ENCODE data around the gene MAML2. TPM values are rescaled to one million over a fixed set of nuclear protein-coding genes. Genes with fewer than 3 reads are reported as not detected.

MAML2 gene
- total and polyA plus RNA-seq, 10 donors, result 2.7 to 43.4 (median 27.2) TPM

DNA sequence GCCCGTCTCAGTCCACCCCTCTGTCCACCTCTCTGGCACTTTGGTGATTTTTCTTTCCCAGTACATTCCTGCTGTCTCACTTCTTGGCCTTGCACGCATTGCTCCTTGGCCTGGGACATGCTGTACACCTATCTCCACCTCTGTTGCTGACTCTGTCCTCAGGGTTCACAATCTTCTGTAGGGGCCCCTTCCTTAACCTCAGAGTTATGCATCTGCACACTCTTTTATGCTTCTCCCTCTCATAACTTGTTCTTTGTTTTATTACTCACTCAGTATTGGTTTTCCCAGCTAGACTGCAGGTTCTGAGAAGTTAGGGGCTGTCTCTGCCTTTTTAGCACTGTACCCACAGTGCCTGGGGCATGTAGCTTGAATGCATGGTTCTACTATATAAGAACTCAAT is 279.9 kb downstream of the MAML2 start:
- TF ChIP-seq POLR2A (IDR thresholded peaks at IDR 0.05), result no peak
- no peak for TF ChIP-seq POLR2AphosphoS5 (IDR thresholded peaks at IDR 0.05)
- TF ChIP-seq, protein P1, sequence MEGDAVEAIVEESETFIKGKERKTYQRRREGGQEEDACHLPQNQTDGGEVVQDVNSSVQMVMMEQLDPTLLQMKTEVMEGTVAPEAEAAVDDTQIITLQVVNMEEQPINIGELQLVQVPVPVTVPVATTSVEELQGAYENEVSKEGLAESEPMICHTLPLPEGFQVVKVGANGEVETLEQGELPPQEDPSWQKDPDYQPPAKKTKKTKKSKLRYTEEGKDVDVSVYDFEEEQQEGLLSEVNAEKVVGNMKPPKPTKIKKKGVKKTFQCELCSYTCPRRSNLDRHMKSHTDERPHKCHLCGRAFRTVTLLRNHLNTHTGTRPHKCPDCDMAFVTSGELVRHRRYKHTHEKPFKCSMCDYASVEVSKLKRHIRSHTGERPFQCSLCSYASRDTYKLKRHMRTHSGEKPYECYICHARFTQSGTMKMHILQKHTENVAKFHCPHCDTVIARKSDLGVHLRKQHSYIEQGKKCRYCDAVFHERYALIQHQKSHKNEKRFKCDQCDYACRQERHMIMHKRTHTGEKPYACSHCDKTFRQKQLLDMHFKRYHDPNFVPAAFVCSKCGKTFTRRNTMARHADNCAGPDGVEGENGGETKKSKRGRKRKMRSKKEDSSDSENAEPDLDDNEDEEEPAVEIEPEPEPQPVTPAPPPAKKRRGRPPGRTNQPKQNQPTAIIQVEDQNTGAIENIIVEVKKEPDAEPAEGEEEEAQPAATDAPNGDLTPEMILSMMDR (IDR thresholded peaks at IDR 0.05 in 8 of 11, conservative IDR thresholded peaks at IDR 0.05 in 3 of 11), result no peak
- H3K36me3 ChIP-seq, result peaks cover 0 to 8% (median 0%) of the 10 kb centered on the region in 6 donors
- H3K4me3 ChIP-seq, result no peak overlapping the region
- WGBS, 5 donors, result 89 to 94% (median 93%) methylated on average over 2 of the region's 2 CpGs
- no peaks in the 10 kb centered on the region for H3K27me3 ChIP-seq (replicated peaks in 1 of 7)
- intact Hi-C loops (cut with DNase I; ENCODE audit: low total_unique reads), result no loop called here
- DNase-seq, result no peak
- H3K27ac ChIP-seq, result peak overlapping the region in 2 of 8 donors; percentile 35 to 43
- H3K9me3 ChIP-seq, result no peaks in the 10 kb centered on the region
- H3K4me1 ChIP-seq, result peaks cover 0 to 38% (median 15%) of the 10 kb centered on the region in 6 donors

DNA sequence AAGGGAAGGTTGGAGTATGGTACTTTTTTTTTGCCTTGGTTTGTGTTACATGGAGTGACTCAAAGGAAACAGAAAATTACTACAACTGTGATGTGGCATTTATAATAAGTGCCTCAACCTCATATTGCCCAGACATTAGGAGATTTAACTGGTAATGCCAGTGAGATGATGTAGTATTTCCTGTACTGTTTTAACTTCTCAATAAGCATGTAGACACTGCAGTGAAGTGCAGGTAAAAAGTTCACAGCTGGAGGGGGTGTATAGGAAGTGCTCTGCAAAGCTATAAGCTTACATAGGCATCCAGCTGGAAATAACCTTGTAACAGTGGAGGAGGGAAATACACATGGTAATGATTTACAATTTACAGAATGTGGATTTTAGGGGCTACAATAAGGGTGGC is 280.9 kb downstream of the MAML2 start:
- TF ChIP-seq POLR2A (IDR thresholded peaks at IDR 0.05) (no peak), POLR2AphosphoS5 (IDR thresholded peaks at IDR 0.05) (no peak)
- TF ChIP-seq, protein P1 (IDR thresholded peaks at IDR 0.05 in 8 of 11, conservative IDR thresholded peaks at IDR 0.05 in 3 of 11), result no peak
- no peak for DNase-seq
- Histone ChIP-seq H3K9me3 (no peaks in the 10 kb centered on the region), H3K27ac (peak overlapping the region in 6 of 8 donors; percentile 1 to 43 (median 34)), H3K27me3 (replicated peaks in 1 of 7) (no peaks in the 10 kb centered on the region), H3K4me3 (no peak overlapping the region), H3K4me1 (peaks cover 0 to 35% (median 13%) of the 10 kb centered on the region in 6 donors), H3K36me3 (peaks cover 0 to 8% (median 0%) of the 10 kb centered on the region in 6 donors)
- intact Hi-C loops (cut with DNase I; ENCODE audit: low total_unique reads), result no loop called here

DNA sequence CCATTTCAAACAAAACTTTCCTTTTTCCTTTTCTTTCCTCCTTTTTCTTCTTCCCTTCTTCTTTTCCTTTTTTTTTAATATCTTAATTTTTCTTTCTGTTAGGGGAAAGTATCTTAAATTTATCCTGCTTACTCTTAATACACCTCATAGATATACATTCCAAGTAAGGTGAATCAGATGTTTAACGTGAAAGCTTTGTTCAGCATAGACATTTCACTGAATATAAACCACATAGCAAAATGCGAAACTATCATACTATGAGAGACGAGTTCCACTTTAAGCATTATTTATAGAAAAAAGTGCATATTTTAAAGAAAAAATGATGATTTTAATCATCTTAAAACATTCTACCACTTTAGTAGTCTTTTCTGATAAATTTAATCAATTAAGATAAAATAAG is 281.3 kb downstream of the MAML2 start:
- 85 to 87% (median 86%) methylated on average over 3 of the region's 3 CpGs for WGBS, 5 donors
- Histone ChIP-seq H3K9me3 (no peaks in the 10 kb centered on the region), H3K36me3 (peaks cover 0 to 8% (median 0%) of the 10 kb centered on the region in 6 donors), H3K27ac (peak overlapping the region in 4 of 8 donors; percentile 22 to 43 (median 34)), H3K27me3 (replicated peaks in 1 of 7) (no peaks in the 10 kb centered on the region), H3K4me3 (no peak overlapping the region), H3K4me1 (peaks cover 0 to 35% (median 14%) of the 10 kb centered on the region in 6 donors)
- no peak for TF ChIP-seq POLR2AphosphoS5 (IDR thresholded peaks at IDR 0.05)
- no peak for TF ChIP-seq POLR2A (IDR thresholded peaks at IDR 0.05)
- TF ChIP-seq, protein P1 (IDR thresholded peaks at IDR 0.05 in 8 of 11, conservative IDR thresholded peaks at IDR 0.05 in 3 of 11), result no peak
- DNase-seq, result no peak
- intact Hi-C loops (cut with DNase I; ENCODE audit: low total_unique reads), result no loop called here

DNA sequence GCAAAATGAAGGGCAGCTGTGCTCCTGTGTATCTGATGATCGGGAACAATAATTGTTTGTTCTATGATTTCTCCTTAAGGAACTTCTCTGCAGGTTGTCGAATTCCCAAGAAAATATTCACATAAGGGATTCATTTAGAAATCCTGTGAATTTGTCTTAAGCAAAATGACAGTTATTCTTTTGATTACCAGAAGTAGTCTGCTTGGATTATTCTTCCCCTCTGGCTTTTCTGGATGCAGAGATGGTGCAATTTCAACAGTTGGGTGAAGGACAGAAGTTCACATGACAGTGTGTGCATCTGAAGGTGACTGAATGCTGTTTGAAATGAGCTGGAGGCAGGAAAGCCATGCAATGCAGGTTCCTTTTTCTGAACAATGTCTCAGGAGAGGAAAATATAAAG is 281.9 kb downstream of the MAML2 start:
- intact Hi-C loops (cut with DNase I; ENCODE audit: low total_unique reads), result no loop called here
- TF ChIP-seq POLR2A (IDR thresholded peaks at IDR 0.05), result no peak
- no peak for TF ChIP-seq POLR2AphosphoS5 (IDR thresholded peaks at IDR 0.05)
- 92 to 98% (median 95%) methylated on average over 2 of the region's 2 CpGs for WGBS, 5 donors
- H3K4me3 ChIP-seq, result no peak overlapping the region
- H3K27me3 ChIP-seq (replicated peaks in 1 of 7), result no peaks in the 10 kb centered on the region
- H3K27ac ChIP-seq, result no peak overlapping the region
- peaks cover 0 to 36% (median 14%) of the 10 kb centered on the region in 6 donors for H3K4me1 ChIP-seq
- no peak for DNase-seq
- H3K9me3 ChIP-seq, result no peaks in the 10 kb centered on the region
- peaks cover 0 to 8% (median 0%) of the 10 kb centered on the region in 6 donors for H3K36me3 ChIP-seq

DNA sequence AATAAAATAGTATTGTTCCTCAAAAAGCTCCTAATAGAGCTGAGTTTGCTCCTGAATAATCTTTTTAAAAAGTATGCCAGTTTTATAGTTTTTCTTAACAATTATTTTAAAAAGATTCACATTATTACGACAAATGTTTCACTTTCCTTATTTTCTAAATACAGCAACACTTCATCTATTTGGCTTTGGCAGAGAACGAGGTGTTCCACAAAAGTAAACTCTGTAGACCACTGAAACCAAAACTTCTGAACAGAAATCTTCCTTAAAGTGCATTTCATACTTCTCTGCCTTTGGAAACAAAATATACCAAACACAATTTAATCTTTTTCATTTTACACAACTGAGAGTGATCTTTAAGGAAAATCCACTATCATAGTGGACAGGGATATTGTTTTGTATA is 285.5 kb downstream of the MAML2 start:
- intact Hi-C loops (cut with DNase I; ENCODE audit: low total_unique reads), result no loop called here
- DNase-seq, result no peak
- H3K9me3 ChIP-seq, result no peaks in the 10 kb centered on the region
- H3K27ac ChIP-seq, result no peak overlapping the region
- 65 to 77% (median 73%) methylated on average over 2 of the region's 2 CpGs for WGBS, 5 donors
- TF ChIP-seq POLR2A (IDR thresholded peaks at IDR 0.05), result no peak
- TF ChIP-seq POLR2AphosphoS5 (IDR thresholded peaks at IDR 0.05), result no peak
- TF ChIP-seq, protein P1 (IDR thresholded peaks at IDR 0.05 in 8 of 11, conservative IDR thresholded peaks at IDR 0.05 in 3 of 11), result no peak
- H3K27me3 ChIP-seq (replicated peaks in 1 of 7), result no peaks in the 10 kb centered on the region
- peaks cover 0 to 8% (median 0%) of the 10 kb centered on the region in 6 donors for H3K36me3 ChIP-seq
- H3K4me3 ChIP-seq, result no peak overlapping the region
- peaks cover 5 to 56% (median 29%) of the 10 kb centered on the region in 6 donors for H3K4me1 ChIP-seq

All from spleen (tissue), 11 donors.